Fibroblast of pulmonary artery (primary cell): ENCODE data around the gene PTPA.
"Not testable (repeated sequence)": the region's sequence is repeated elsewhere in the genome, so short reads cannot be mapped to it uniquely, and the experiment has no call there.

ENCODE experiments used
- DNase-seq: peaks from one replicate; pipeline ENCODE4 v3.0.0-alpha.2; 2010; ENCODE audit warnings: low read depth
- H3K4me3 ChIP-seq: replicated peaks from 2 replicates; pipeline ENCODE4 v1.5.1; 2011; ENCODE audit warnings: low read depth, mild to moderate bottlenecking, control low read depth, low read length, moderate library complexity
- CTCF ChIP-seq: IDR thresholded peaks from 2 replicates; pipeline ENCODE4 v1.5.1; 2011; ENCODE audit warnings: mild to moderate bottlenecking, control low read depth, low read length, inconsistent platforms; ENCODE audit errors: missing control alignments

The PTPA gene

GRCh38 chr9:129108805-129109536 lies 2.2 kb upstream of the PTPA start:
- no peak for TF ChIP-seq CTCF
- H3K4me3 ChIP-seq, result peak overlapping the region; percentile 76

GRCh38 chr9:129109537-129109903 lies 1.7 kb upstream of the PTPA start:
- no peak for DNase-seq
- H3K4me3 ChIP-seq, result peak overlapping the region; percentile 76

More at GRCh38 chr9:129108805-129109536, 2.2 kb upstream of the PTPA start:
- no peak for DNase-seq

GRCh38 chr9:129109952-129110739 lies 1.1 kb upstream of the PTPA start:
- peak overlapping the region; percentile 76 for H3K4me3 ChIP-seq
- no peak for TF ChIP-seq CTCF
- peak; percentile 24 for DNase-seq

More at GRCh38 chr9:129109537-129109903, 1.7 kb upstream of the PTPA start:
- TF ChIP-seq CTCF, result no peak

GRCh38 chr9:129111528-129112151 lies 425 bp downstream of the PTPA start:
- peak; percentile 52 for DNase-seq
- peak overlapping the region; percentile 76 for H3K4me3 ChIP-seq
- TF ChIP-seq CTCF, result no peak

GRCh38 chr9:129112526-129112925 lies 1.3 kb downstream of the PTPA start:
- DNase-seq, result not testable (repeated sequence)
- H3K4me3 ChIP-seq, result peak overlapping the region; percentile 76

- TF ChIP-seq CTCF, result no peak
- no peak overlapping the region for H3K4me3 ChIP-seq
- DNase-seq, result no peak
Measured at GRCh38 chr9:129113645-129114304, 2.6 kb downstream of the PTPA start.

GRCh38 chr9:129118799-129119198 lies 7.6 kb downstream of the PTPA start:
- no peak for DNase-seq
- H3K4me3 ChIP-seq, result no peak overlapping the region
- TF ChIP-seq CTCF, result no peak
